Right cardiac atrium (tissue), 5 donors: Measurements from ENCODE around the gene DYNC2H1. TPM values are rescaled to one million over a fixed set of nuclear protein-coding genes. Genes with fewer than 3 reads are reported as not detected.

Experiments used
- ATAC-seq, 2 donors: fragments of 200-7000 bp; cut with Tn5 transposase; one replicate each; pipeline versions ENCODE4 v1.8.0 to v1.9.1; 2020; ENCODE audit warnings: moderate library complexity in 2 of 2, mild to moderate bottlenecking in 1 of 2
- DNase-seq, 3 donors: peaks; one replicate each; pipeline ENCODE4 v3.0.0-alpha.2; 2020
- H3K27ac ChIP-seq: one replicate; pipeline ENCODE4 v1.5.1; 2013; ENCODE audit warnings: mild to moderate bottlenecking, low read length, control low read depth, moderate library complexity
- H3K27me3 ChIP-seq: one replicate; pipeline ENCODE4 v1.6.1; 2013; ENCODE audit not compliant: control insufficient read depth, insufficient read depth
- H3K4me1 ChIP-seq: one replicate; pipeline ENCODE4 v1.6.1; 2013; ENCODE audit warnings: low read length; ENCODE audit not compliant: control insufficient read depth, insufficient read depth
- H3K4me3 ChIP-seq: one replicate; pipeline ENCODE4 v1.5.1; 2013; ENCODE audit warnings: low read length, control low read depth
- H3K9me3 ChIP-seq: one replicate; pipeline ENCODE4 v1.6.1; 2013; ENCODE audit warnings: low read length; ENCODE audit not compliant: control insufficient read depth
- WGBS: extraction: QIAGEN DNeasy Blood & Tissue Kit; methylation state at CpG from one replicate; pipeline ENCODE4 v1.1.7; 2013; 5-methylcytosine and 5-hydroxymethylcytosine counted together
- intact Hi-C, 4 donors: fragments of 100-400 bp; cut with DNase I; formaldehyde crosslinking; loops; one replicate each; pipeline versions ENCODE4 v1.11.0 to v1.14.0; 2022 to 2023
- polyA plus RNA-seq: library from polyadenylated mRNA; stranded (reverse); fragments of 200-250 nt; gene quantifications from one replicate; pipeline ENCODE4 v1.2.3, GENCODE V29; 2013
- total RNA-seq, 4 donors: library from RNA; stranded (reverse); fragmentation: NEBNext Ultra II Directional; extraction: Animal tissue kit (Norgen Biotek cat#: 25700); gene quantifications; one replicate each; pipeline ENCODE4 v1.2.1, GENCODE V29; 2021
- donor health status: healthy with polysubstance abuse.
- donor health status: DM: no; HTN: yes; CAD: no.
- donor health status: DM: no; HTN: no; CAD: no.
- donor health status: DM: no; HTN: yes; CAD: no; lungs with severe emphysema.
- donor health status: DM: yes; HTN: yes; CAD: no.

The DYNC2H1 gene
- total and polyA plus RNA-seq, 5 donors: 4.3 to 9.4 (median 8.0) TPM

DNA sequence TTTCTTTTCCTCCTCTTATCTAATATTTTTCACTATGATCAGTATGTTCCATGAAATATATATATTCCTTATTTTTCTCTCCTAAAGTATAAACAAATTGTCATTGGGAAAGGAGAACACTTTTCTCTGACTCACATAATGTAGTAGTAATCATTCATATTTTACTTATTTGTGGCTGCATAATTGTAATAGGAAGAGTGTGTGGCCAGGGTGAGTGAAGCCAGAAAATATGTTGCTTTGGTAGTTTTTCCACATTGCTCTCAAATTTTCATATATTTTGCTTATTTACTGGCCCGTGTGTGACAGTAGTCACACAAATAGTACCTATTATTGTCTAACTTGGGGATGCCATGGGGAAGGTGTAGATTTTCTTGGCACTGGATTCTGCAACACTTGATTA lies 172.1 kb downstream of the DYNC2H1 start:
- 95% methylated on average over 1 of the region's 1 CpG for WGBS
- ATAC-seq: no peak

DNA sequence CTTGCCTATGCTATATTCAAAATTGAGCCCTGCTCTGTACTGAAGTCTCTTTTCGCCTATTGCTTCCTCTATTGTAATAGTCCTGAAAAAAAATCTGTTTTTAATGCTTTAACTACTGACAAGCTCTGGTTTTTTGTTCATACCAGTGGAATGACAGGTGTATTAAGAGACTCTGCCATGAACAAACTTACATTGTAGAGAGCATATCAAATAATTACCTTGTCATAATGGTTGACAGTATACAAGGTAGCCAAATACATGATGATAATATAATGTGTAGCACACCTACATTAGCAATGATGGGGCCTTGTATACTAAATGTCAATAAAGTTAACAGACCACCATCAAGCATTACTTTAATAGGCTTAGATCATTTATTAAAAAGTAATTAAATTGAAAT lies 175.0 kb downstream of the DYNC2H1 start:
- DNase-seq: no peak
- Histone ChIP-seq H3K9me3 (no peaks in the 10 kb centered on the region), H3K4me3 (no peak overlapping the region), H3K4me1 (no peaks in the 10 kb centered on the region), H3K27me3 (no peaks in the 10 kb centered on the region), H3K27ac (no peak overlapping the region)
- no peak for ATAC-seq
- intact Hi-C loops: no loop called here
- 96% methylated on average over 1 of the region's 1 CpG for WGBS

More for the DNA sequence above, 172.1 kb downstream of the DYNC2H1 start:
- Histone ChIP-seq H3K4me1 (no peaks in the 10 kb centered on the region), H3K27me3 (no peaks in the 10 kb centered on the region), H3K9me3 (no peaks in the 10 kb centered on the region), H3K4me3 (no peak overlapping the region), H3K27ac (no peak overlapping the region)
- no peak for DNase-seq
- intact Hi-C loops: no loop called here

DNA sequence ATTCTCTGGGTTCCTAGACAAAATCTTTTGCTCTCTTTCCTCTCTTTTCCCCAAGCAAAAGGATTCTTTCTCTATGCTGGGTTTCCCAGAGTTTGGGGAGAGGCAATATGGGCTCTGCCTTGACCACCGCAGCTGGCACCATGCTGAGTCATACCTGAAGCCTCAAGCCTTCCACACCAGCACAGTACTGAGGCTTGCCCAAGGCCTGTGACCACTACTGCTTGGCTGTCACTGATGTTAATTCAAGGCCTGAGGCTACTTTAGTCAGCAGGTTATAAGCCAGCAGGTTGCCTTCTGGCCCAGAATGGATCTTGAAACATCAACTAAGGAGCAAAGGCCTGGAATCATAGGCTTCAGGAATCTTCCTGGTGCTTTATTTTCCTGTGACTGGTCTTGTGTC lies 185.3 kb downstream of the DYNC2H1 start:
- DNase-seq (no peak), ATAC-seq (no peak)
- no peaks in the 10 kb centered on the region for H3K4me1 ChIP-seq
- H3K9me3 ChIP-seq: peaks cover 9% of the 10 kb centered on the region
- H3K4me3 ChIP-seq: no peak overlapping the region
- H3K27me3 ChIP-seq: no peaks in the 10 kb centered on the region
- no peak overlapping the region for H3K27ac ChIP-seq
- intact Hi-C loops: no loop called here
- WGBS: 100% methylated on average over 1 of the region's 1 CpG

DNA sequence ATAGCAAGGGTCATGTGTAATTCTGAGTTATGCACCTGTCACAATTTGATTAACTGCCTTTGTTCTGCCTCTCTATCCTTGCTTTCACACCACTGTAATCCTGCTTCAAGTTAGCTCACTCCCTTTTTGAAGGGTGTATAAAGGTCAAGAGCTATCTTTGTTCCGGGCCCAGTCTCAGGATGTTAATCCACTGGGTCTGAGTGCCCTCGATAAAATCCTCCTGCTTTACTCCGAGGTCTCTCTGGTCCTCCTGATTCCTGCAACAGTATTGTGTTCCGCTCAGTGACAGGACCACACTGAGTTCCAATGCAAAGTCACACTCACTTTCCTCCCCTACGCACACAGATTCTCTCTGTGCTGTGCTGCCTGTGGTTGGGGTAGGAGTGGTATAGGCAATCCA lies 186.5 kb downstream of the DYNC2H1 start:
- intact Hi-C loops: no loop called here
- no peak overlapping the region for H3K4me3 ChIP-seq
- DNase-seq (no peak), ATAC-seq (no peak)
- H3K27me3 ChIP-seq: no peaks in the 10 kb centered on the region
- peaks cover 9% of the 10 kb centered on the region for H3K9me3 ChIP-seq
- no peaks in the 10 kb centered on the region for H3K4me1 ChIP-seq
- 95% methylated on average over 5 of the region's 5 CpGs for WGBS
- H3K27ac ChIP-seq: no peak overlapping the region

DNA sequence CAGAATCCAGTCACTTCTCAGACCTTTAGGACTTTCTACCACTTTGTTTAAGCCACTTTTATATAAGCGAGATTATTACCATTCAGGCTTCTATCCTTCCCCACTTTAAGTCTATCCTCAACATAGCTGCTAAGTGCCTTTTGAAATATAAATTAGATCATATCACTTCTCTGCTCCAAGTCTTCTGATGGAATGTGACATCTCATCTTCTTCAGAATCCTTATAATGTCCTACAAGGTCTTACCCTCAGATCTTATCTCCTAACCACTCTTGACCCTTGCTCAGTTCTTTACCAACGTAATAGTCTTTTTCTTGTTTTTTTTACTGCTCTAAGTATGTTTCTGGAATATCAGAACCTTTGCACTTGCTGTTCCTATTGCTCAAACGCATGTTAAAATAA lies 188.7 kb downstream of the DYNC2H1 start:
- intact Hi-C loops: no loop called here
- Histone ChIP-seq H3K27ac (no peak overlapping the region), H3K4me3 (no peak overlapping the region), H3K9me3 (peaks cover 6% of the 10 kb centered on the region), H3K4me1 (no peaks in the 10 kb centered on the region), H3K27me3 (no peaks in the 10 kb centered on the region)
- 91% methylated on average over 3 of the region's 3 CpGs for WGBS
- DNase-seq (no peak), ATAC-seq (no peak)

DNA sequence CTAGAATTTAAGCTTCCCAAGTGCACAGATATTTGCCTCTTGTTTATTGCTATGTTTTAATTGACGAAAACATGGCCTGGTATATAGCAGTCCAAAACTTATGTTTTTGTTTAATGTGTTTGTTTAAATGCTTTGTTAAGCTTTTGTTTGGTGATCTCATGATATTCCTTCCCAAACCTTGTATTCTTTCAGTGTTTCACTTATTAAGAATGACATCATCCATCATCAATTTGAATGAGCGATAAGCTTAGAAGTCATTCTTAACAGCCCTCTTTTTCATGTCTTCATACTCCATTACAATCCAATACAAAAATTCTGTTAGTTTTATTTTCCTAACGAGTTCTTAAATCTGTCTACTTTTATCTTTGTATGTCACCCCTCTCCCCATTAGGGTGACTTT lies 206.0 kb downstream of the DYNC2H1 start:
- DNase-seq (no peak), ATAC-seq (no peak)
- no peaks in the 10 kb centered on the region for H3K4me1 ChIP-seq
- no peak overlapping the region for H3K27ac ChIP-seq
- 83% methylated on average over 3 of the region's 3 CpGs for whole genome bisulfite sequencing
- no peaks in the 10 kb centered on the region for H3K9me3 ChIP-seq
- H3K4me3 ChIP-seq: no peak overlapping the region
- H3K27me3 ChIP-seq: no peaks in the 10 kb centered on the region
- intact Hi-C loops: no loop called here

DNA sequence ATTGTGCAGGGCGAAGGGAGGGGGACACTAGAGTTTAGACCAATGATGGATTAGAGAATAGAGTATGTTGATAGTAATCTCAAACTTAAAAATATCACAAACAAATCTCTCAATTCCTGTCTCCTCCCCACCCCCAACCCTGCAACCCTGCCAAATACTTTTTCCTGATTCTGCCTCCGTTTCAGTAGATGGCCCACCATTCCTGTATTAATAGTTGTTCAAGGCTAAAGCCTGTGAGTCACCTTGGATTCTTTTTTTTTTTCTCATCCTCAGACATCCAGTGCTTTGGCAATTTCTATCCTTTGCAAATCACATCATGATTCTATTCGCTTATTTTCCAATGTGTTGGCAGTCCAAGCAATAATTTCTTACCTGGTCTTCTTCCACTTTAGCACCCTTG lies 207.9 kb downstream of the DYNC2H1 start:
- H3K4me3 ChIP-seq: no peak overlapping the region
- H3K27me3 ChIP-seq: no peaks in the 10 kb centered on the region
- 66% methylated on average over 3 of the region's 3 CpGs for WGBS
- no peaks in the 10 kb centered on the region for H3K4me1 ChIP-seq
- ATAC-seq: no peak
- H3K9me3 ChIP-seq: no peaks in the 10 kb centered on the region
- no peak overlapping the region for H3K27ac ChIP-seq
- DNase-seq: no peak
- intact Hi-C loops: no loop called here

DNA sequence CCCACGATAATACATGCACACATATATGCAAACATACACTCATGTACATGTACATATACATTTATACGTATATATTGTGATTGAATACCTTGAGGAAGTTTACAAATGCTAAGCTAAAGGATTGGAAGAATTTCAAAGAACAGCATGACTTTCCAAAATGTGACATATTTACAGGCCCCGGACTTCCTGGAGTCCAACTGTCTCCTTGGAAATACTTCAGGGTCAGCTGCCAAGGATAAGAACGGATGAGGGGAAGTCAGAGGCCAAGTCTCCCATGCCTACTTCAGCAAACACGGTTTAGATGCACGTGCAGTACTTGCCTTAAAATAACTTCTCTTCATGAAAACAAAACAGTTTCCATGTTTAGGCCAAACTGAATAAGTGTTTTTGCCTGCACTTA lies 213.6 kb downstream of the DYNC2H1 start:
- peaks cover 2% of the 10 kb centered on the region for H3K4me1 ChIP-seq
- ATAC-seq: peak; percentile 51 to 59
- WGBS: 21% methylated on average over 6 of the region's 6 CpGs

DNA sequence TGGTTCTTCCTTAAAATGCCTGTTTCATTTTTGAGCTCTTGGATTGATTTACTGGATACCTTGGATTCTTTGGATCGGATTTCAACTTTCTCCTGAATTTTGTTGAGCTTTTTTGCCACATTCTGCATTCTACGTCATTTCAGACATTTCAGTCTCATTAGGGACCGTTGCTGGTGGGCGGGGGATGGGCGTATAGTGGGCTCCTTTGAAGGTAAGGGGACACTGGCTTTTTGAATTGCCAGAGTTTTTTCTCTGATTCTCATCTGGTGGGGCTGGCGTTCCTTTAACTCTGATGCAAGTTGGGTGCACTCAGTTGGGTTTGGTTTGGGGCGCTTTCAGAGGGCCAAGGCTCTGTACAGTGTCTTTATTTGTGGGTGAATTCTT lies 216.5 kb downstream of the DYNC2H1 start:
- DNase-seq: peak in 2 of 3 donors; percentile 26 to 63
- Histone ChIP-seq H3K9me3 (no peaks in the 10 kb centered on the region), H3K4me3 (no peak overlapping the region), H3K27me3 (no peaks in the 10 kb centered on the region), H3K4me1 (peaks cover 2% of the 10 kb centered on the region), H3K27ac (no peak overlapping the region)
- WGBS: 72% methylated on average over 7 of the region's 7 CpGs
- intact Hi-C loops: loop anchor here in 2 of 4 donors (5.0 to 10.0 kb wide), 2 partner anchors 269 to 277 kb away; no protein-coding TSS in a partner anchor
- no peak for ATAC-seq

More for the DNA sequence above, 213.6 kb downstream of the DYNC2H1 start:
- Histone ChIP-seq H3K4me3 (no peak overlapping the region), H3K9me3 (no peaks in the 10 kb centered on the region), H3K27me3 (no peaks in the 10 kb centered on the region), H3K27ac (no peak overlapping the region)
- intact Hi-C loops: loop anchor here in 1 of 4 donors (10.0 kb wide), 1 partner anchor 272 kb away; no protein-coding TSS in a partner anchor
- peak in 1 of 3 donors; percentile 18 for DNase-seq

DNA sequence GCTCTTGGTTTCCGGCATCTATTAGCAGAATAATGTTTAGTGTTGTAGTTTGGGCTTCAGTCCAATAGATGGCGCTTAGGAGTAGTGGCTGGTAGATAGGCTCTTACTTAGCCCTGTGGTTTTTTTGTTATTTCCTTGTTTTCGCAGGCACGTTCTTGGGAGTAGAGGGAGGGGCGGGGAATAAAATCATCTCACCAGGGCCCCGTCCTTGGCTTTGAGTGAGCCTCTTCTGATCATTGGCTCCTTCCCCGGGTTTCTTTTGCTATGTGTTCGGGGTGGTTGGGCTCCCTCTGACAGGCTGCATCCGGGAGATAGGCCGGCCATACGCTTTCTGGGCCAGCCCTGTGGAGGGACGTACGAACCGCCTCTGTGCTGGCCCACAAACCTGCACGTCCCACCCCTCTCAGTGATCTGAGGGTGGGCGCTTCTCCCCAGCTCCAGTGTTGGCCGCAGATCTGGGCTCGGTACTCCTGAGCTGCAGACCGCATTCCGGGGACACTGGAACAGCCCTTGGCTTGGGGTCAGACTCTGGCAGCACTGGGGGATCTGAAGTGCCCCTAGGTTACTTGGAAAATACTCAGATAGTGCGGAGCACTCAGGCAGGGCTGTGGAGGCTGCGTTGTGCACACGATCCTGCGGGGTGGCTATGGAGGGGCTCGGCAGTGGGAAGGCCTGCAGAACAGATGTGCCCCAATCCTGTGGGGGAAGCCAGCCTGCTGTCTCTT lies 217.0 kb downstream of the DYNC2H1 start:
- peaks cover 2% of the 10 kb centered on the region for H3K4me1 ChIP-seq
- DNase-seq: peak; percentile 27 to 67 (median 60)

DNA sequence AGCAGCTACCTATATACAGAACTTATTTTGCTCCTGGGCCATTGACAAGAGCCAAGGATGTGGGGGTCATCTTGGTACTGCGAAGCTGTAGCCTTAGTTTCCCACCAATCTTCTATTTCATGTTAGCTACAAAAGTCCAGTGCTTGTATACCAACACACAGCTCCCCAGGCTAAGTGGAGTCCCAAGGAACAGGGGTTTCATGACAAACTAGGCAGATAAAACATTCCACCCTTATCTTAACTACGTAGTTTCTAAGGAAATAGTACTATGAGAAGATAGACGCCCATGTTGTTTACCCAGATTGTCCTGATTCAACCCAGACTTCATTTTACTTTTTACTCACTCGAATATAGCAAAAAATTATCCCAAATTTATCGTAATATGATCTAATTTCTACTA lies 218.5 kb downstream of the DYNC2H1 start:
- peaks cover 2% of the 10 kb centered on the region for H3K4me1 ChIP-seq
- H3K27ac ChIP-seq: no peak overlapping the region
- DNase-seq: no peak
- H3K27me3 ChIP-seq: no peaks in the 10 kb centered on the region
- 69% methylated on average over 5 of the region's 5 CpGs for WGBS
- intact Hi-C loops: loop anchor here in 2 of 4 donors (5.0 to 10.0 kb wide), 2 partner anchors 267 to 275 kb away; no protein-coding TSS in a partner anchor
- no peak overlapping the region for H3K4me3 ChIP-seq
- no peaks in the 10 kb centered on the region for H3K9me3 ChIP-seq
- peak in 1 of 2 donors; percentile 27 for ATAC-seq

More for the DNA sequence above, 217.0 kb downstream of the DYNC2H1 start:
- no peak overlapping the region for H3K4me3 ChIP-seq
- no peak overlapping the region for H3K27ac ChIP-seq
- intact Hi-C loops: loop anchor here in 2 of 4 donors (5.0 to 10.0 kb wide), 2 partner anchors 269 to 276 kb away; no protein-coding TSS in a partner anchor
- peak; percentile 87 to 93 for ATAC-seq
- H3K9me3 ChIP-seq: no peaks in the 10 kb centered on the region
- 69% methylated on average over 25 of the region's 25 CpGs for WGBS
- H3K27me3 ChIP-seq: no peaks in the 10 kb centered on the region
